Astrocyte (in vitro differentiated cells and primary cell): ENCODE results near the gene LHFPL5.

ENCODE experiments used
- EZH2 ChIP-seq: IDR thresholded peaks from 2 replicates; pipeline ENCODE4 v1.6.1; 2012; ENCODE audit warnings: mild to moderate bottlenecking, low read length, inconsistent platforms; ENCODE audit not compliant: insufficient read depth
- TF ChIP-seq, protein P1 (sequence below): IDR thresholded peaks from 2 replicates; pipeline ENCODE4 v1.5.1; 2011; ENCODE audit warnings: low read depth, mild to moderate bottlenecking, inconsistent platforms, low read length, moderate library complexity; ENCODE audit not compliant: insufficient read depth

DNA sequence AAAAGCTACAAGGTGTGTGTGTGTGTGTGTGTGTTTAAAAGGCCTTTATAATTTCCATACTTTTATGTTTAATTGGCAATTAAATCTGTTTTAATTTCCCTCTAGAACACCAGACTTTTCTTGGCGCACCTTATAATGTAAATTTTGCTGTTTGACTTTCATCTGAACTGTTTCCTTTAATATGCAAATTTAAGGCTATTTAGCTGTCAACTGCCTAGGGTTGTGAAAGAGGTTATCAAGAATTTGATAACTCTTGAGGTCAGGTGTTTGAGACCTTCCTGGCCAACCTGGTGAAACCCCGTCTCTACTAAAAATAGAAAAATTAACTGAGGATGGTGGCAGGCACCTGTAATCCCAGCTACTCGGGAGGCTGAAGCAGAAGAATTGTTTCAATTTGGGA is 4.0 kb upstream of the LHFPL5 start:
- TF ChIP-seq, protein P1, sequence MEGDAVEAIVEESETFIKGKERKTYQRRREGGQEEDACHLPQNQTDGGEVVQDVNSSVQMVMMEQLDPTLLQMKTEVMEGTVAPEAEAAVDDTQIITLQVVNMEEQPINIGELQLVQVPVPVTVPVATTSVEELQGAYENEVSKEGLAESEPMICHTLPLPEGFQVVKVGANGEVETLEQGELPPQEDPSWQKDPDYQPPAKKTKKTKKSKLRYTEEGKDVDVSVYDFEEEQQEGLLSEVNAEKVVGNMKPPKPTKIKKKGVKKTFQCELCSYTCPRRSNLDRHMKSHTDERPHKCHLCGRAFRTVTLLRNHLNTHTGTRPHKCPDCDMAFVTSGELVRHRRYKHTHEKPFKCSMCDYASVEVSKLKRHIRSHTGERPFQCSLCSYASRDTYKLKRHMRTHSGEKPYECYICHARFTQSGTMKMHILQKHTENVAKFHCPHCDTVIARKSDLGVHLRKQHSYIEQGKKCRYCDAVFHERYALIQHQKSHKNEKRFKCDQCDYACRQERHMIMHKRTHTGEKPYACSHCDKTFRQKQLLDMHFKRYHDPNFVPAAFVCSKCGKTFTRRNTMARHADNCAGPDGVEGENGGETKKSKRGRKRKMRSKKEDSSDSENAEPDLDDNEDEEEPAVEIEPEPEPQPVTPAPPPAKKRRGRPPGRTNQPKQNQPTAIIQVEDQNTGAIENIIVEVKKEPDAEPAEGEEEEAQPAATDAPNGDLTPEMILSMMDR, result no peak
- TF ChIP-seq EZH2, result no peak
